Endothelial cell of umbilical vein (primary cell): ENCODE measurements around the gene CRTC2.

Source experiments
- JUN ChIP-seq: IDR thresholded peaks from 2 replicates; pipeline ENCODE4 v1.6.1; 2011; ENCODE audit warnings: borderline replicate concordance, low read depth; ENCODE audit not compliant: insufficient read length, insufficient read depth
- MYC ChIP-seq: IDR thresholded peaks from one replicate; pipeline ENCODE4 v1.6.1; 2011; ENCODE audit warnings: mild to moderate bottlenecking, low read depth, low read length
- POLR2A ChIP-seq: IDR thresholded peaks from 2 replicates; pipeline ENCODE4 v1.6.1; 2012; ENCODE audit warnings: low read depth, mild to moderate bottlenecking, control low read depth, low read length
- POLR2AphosphoS5 ChIP-seq: IDR thresholded peaks from 2 replicates; pipeline ENCODE4 v1.6.1; 2012; ENCODE audit warnings: low read depth, mild to moderate bottlenecking, control low read depth, low read length, moderate library complexity; ENCODE audit not compliant: insufficient read depth
- TF ChIP-seq, protein P1 (sequence below), 2 donors: IDR thresholded peaks; 1 replicate in 1 of 2; 2 replicates in 1 of 2; pipeline ENCODE4 v1.5.1; 2011; ENCODE audit warnings: low read length in 2 of 2, mild to moderate bottlenecking in 2 of 2, moderate library complexity in 2 of 2, control low read depth in 1 of 2, inconsistent platforms in 1 of 2, low read depth in 1 of 2; ENCODE audit not compliant: insufficient read depth in 1 of 2; ENCODE audit errors: extremely low read depth in 1 of 2
- TF ChIP-seq, protein P2 (sequence below): IDR thresholded peaks from 2 replicates; pipeline ENCODE4 v1.6.1; 2011; ENCODE audit not compliant: insufficient read depth, insufficient read length

DNA sequence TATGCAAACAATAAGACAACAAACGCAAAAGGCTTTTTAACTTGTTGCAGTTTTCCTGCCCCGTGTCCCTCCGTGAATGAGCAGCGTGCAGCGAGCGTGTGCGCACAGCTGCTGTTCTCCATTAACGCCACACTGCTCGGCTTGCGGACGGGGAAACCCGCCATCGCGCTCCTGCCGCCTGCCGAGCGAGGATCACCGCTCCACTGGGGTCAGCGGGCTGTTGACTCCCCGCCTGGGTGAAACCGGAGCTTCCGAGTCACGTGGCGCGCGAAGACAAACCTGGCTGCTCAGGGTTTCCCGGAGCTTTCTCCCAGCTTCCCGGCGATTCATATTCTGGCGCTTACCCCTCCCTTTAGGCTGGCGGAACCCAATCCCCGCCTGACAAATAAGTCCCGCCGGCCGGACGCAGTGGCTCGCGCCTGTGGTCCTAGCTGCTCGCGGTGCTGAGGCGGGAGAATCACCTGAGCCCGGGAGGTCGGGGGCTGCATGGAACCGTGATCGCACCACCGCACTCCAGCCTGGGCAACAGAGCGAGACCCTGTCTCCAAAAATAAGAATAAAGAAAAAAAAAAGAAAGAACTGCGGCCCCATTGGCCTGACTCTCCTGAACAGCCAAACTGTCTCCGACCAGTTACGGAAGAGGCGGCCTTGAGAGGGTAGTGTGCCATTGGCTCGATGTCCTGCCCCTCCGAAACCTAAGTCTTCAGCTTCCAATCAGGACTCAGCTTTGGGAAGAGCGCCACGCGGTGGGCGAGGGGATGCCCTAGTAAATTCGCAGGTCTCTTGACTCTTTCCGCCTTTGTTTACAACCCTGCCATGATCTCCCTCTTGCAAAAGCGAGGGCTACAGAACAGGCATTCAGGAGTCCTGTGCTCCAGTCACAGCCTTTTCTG lies 8.9 kb upstream of the CRTC2 start, which contains the start of gene CREB3L4:
- TF ChIP-seq, protein P1, sequence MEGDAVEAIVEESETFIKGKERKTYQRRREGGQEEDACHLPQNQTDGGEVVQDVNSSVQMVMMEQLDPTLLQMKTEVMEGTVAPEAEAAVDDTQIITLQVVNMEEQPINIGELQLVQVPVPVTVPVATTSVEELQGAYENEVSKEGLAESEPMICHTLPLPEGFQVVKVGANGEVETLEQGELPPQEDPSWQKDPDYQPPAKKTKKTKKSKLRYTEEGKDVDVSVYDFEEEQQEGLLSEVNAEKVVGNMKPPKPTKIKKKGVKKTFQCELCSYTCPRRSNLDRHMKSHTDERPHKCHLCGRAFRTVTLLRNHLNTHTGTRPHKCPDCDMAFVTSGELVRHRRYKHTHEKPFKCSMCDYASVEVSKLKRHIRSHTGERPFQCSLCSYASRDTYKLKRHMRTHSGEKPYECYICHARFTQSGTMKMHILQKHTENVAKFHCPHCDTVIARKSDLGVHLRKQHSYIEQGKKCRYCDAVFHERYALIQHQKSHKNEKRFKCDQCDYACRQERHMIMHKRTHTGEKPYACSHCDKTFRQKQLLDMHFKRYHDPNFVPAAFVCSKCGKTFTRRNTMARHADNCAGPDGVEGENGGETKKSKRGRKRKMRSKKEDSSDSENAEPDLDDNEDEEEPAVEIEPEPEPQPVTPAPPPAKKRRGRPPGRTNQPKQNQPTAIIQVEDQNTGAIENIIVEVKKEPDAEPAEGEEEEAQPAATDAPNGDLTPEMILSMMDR (IDR thresholded peaks at IDR 0.05; ENCODE audit: extremely low read depth in 1 of 2, insufficient read depth in 1 of 2, low read depth in 1 of 2, low read length in 2 of 2), result peak in 1 of 2 donors; percentile 51
- TF ChIP-seq, protein P2, sequence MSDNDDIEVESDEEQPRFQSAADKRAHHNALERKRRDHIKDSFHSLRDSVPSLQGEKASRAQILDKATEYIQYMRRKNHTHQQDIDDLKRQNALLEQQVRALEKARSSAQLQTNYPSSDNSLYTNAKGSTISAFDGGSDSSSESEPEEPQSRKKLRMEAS, result peak; percentile 89
- no peak for TF ChIP-seq MYC
- TF ChIP-seq POLR2AphosphoS5, result peak; percentile 58
- no peak for TF ChIP-seq JUN
- peak; percentile 73 for TF ChIP-seq POLR2A
